Transverse colon (tissue), 4 donors: ENCODE results near the gene ANGPTL8.

Experiments used
- CTCF ChIP-seq, 5 experiments: fragments of 200-600 bp in 3 of 5; fragments of 450-650 bp in 2 of 5; sonication (generic) in 3 of 5; IDR thresholded peaks; 1 replicate in 2 of 5; 2 replicates in 3 of 5; pipeline ENCODE4 v1.5.1; 2016 to 2017; ENCODE audit warnings: antibody characterized with exemption in 5 of 5, inconsistent platforms in 3 of 5, mild to moderate bottlenecking in 2 of 5, moderate library complexity in 1 of 5
- EP300 ChIP-seq: sonication (generic); formaldehyde crosslinking; IDR thresholded peaks from one replicate; pipeline ENCODE4 v1.6.1; 2017; ENCODE audit warnings: antibody characterized with exemption, low read depth
- POLR2AphosphoS5 ChIP-seq, 3 donors: sonication (generic); formaldehyde crosslinking; IDR thresholded peaks; one replicate each; pipeline ENCODE4 v1.6.1; 2016; ENCODE audit warnings: antibody characterized with exemption in 3 of 3

GRCh38 chr19:11261971-11262839, 22.8 kb downstream of the ANGPTL8 start, which contains the start of gene DOCK6:
- TF ChIP-seq EP300 (no peak), CTCF (IDR thresholded peaks at IDR 0.05) (peak; percentile 37 to 63 (median 49)), POLR2AphosphoS5 (IDR thresholded peaks at IDR 0.05) (no peak)
